DND-41 (cell line): ENCODE data around the gene MSMB.

Experiments used
- ATAC-seq: fragments of 200-7000 bp; cut with Tn5 transposase; 3 replicates; pipeline ENCODE4 v1.9.1; 2021; ENCODE audit warnings: low read depth; ENCODE audit not compliant: insufficient read depth
- DNase-seq: peaks from one replicate; pipeline ENCODE4 v3.0.0-alpha.2; 2020
- H2AFZ ChIP-seq: 2 replicates; pipeline ENCODE4 v1.6.0; 2012; ENCODE audit warnings: low read depth, low read length
- H3K27ac ChIP-seq: 2 replicates; pipeline ENCODE4 v1.5.1; 2012; ENCODE audit warnings: low read length, inconsistent platforms
- H3K27me3 ChIP-seq: fragments of 200-600 bp; sonication (generic); 2 replicates; pipeline ENCODE4 v1.6.0; 2012; ENCODE audit warnings: low read length, mild to moderate bottlenecking, inconsistent platforms; ENCODE audit not compliant: insufficient read depth, poor library complexity
- H3K36me3 ChIP-seq: 2 replicates; pipeline ENCODE4 v1.5.1; 2012; ENCODE audit warnings: low read length, inconsistent platforms; ENCODE audit not compliant: insufficient read depth
- H3K4me1 ChIP-seq: 2 replicates; pipeline ENCODE4 v1.5.1; 2012; ENCODE audit warnings: mild to moderate bottlenecking, low read length; ENCODE audit not compliant: insufficient read depth
- H3K4me2 ChIP-seq: 2 replicates; pipeline ENCODE4 v1.6.0; 2012; ENCODE audit warnings: mild to moderate bottlenecking, moderate library complexity, low read length, inconsistent platforms; ENCODE audit not compliant: insufficient read depth
- H3K4me3 ChIP-seq, 2 experiments: fragments of 200-600 bp in 1 of 2; shearing (Covaris generic) in 1 of 2; 2 replicates each; pipeline ENCODE4 v1.5.1; 2012 to 2016; ENCODE audit warnings: inconsistent platforms in 2 of 2, low read length in 2 of 2, mild to moderate bottlenecking in 2 of 2, low read depth in 1 of 2, moderate library complexity in 1 of 2
- H3K79me2 ChIP-seq: 2 replicates; pipeline ENCODE4 v1.6.0; 2012; ENCODE audit warnings: low read length, inconsistent platforms; ENCODE audit not compliant: insufficient read depth
- H3K9ac ChIP-seq: 2 replicates; pipeline ENCODE4 v1.6.0; 2012; ENCODE audit warnings: low read depth, mild to moderate bottlenecking, inconsistent platforms, low read length, moderate library complexity
- H3K9me3 ChIP-seq: 2 replicates; pipeline ENCODE4 v1.5.1; 2012; ENCODE audit warnings: low read length, moderate library complexity, mild to moderate bottlenecking, inconsistent platforms; ENCODE audit not compliant: insufficient read depth, severe bottlenecking
- H4K20me1 ChIP-seq: 2 replicates; pipeline ENCODE4 v1.6.0; 2012; ENCODE audit warnings: low read length; ENCODE audit not compliant: insufficient read depth
- CTCF ChIP-seq: IDR thresholded peaks from 2 replicates; pipeline ENCODE4 v1.5.1; 2012; ENCODE audit warnings: borderline replicate concordance, low read length, moderate library complexity, mild to moderate bottlenecking; ENCODE audit not compliant: poor library complexity, severe bottlenecking; ENCODE audit errors: extremely low read depth
- EZH2 ChIP-seq: IDR thresholded peaks from 3 replicates; pipeline ENCODE4 v1.6.1; 2012; ENCODE audit warnings: borderline replicate concordance, low read depth, mild to moderate bottlenecking, moderate library complexity, low read length, inconsistent platforms; ENCODE audit not compliant: severe bottlenecking

Gene MSMB

GRCh38 chr10:46069771-46070463, 23.8 kb upstream of the MSMB start:
- Histone ChIP-seq H2AFZ (no peak overlapping the region), H3K27me3 (no peaks in the 10 kb centered on the region), H3K4me1 (no peaks in the 10 kb centered on the region), H3K9me3 (no peaks in the 10 kb centered on the region), H3K27ac (no peak overlapping the region), H3K4me2 (no peak overlapping the region), H3K79me2 (no peaks in the 10 kb centered on the region), H3K9ac (no peak overlapping the region), H3K4me3 (no peak overlapping the region), H4K20me1 (no peaks in the 10 kb centered on the region), H3K36me3 (no peaks in the 10 kb centered on the region)
- ATAC-seq: no peak
- no peak for DNase-seq
- no peak for TF ChIP-seq CTCF
- TF ChIP-seq EZH2: no peak

GRCh38 chr10:46068905-46069304, 22.8 kb upstream of the MSMB start:
- Histone ChIP-seq H3K4me1 (no peaks in the 10 kb centered on the region), H4K20me1 (no peaks in the 10 kb centered on the region), H3K27ac (no peak overlapping the region), H2AFZ (no peak overlapping the region), H3K9me3 (no peaks in the 10 kb centered on the region), H3K36me3 (no peaks in the 10 kb centered on the region), H3K4me3 (no peak overlapping the region), H3K9ac (no peak overlapping the region), H3K79me2 (no peaks in the 10 kb centered on the region), H3K27me3 (no peaks in the 10 kb centered on the region), H3K4me2 (no peak overlapping the region)
- no peak for DNase-seq
- ATAC-seq: no peak
- no peak for TF ChIP-seq CTCF

DNA sequence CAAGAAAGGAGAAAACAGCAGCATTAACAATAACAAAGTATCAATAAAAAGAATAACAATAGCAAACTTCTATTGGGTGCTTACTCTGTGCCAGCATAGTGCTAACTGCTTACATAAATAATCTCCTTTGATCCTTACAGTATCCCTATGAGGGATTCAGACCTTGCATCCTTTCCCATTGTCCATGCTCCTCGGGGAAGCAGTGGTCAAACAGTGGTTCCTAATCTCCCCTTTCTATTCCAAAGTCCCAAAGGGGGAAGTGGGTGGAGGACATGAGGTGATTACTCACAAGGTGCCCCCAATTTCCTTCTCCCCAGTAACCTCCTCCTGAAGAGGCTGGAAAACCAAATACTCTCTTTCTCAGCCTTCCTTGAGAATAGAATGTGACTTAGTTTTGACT, 22.0 kb upstream of the MSMB start:
- TF ChIP-seq EZH2 (no peak), CTCF (no peak)
- no peak overlapping the region for H3K4me3 ChIP-seq
- no peak overlapping the region for H2AFZ ChIP-seq

More for the DNA sequence above, 22.0 kb upstream of the MSMB start:
- Histone ChIP-seq H3K79me2 (no peaks in the 10 kb centered on the region), H3K27ac (no peak overlapping the region), H3K36me3 (no peaks in the 10 kb centered on the region), H3K27me3 (no peaks in the 10 kb centered on the region), H3K4me2 (no peak overlapping the region), H3K9ac (no peak overlapping the region), H4K20me1 (no peaks in the 10 kb centered on the region), H3K9me3 (no peaks in the 10 kb centered on the region), H3K4me1 (no peaks in the 10 kb centered on the region)
- DNase-seq (no peak), ATAC-seq (no peak)
